ENCODE measurements around the gene SNAPC3.

SNAPC3 gene

DNA sequence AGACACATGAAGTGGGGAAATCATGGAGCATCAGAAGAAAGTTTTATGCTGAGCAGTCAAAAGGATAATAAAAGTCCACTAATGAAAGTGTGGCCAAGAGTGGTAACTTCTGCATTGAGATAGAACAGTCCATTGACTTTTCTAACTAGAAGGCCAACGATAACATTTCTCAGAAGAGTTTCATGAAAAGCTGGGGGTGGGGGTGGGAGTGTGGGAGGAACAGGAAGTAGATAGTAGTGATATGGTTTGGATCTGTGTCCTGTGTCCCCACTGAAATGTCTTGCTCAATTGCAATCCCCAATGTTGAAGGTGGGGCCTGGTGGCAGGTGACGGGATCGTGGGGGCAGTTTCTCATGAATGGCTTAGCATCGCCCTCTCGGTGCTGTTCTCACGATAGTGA is 36.2 kb upstream of the SNAPC3 start:
- DNase-seq (ENCODE audit: low spot score): no peak
- TF ChIP-seq, protein P1, sequence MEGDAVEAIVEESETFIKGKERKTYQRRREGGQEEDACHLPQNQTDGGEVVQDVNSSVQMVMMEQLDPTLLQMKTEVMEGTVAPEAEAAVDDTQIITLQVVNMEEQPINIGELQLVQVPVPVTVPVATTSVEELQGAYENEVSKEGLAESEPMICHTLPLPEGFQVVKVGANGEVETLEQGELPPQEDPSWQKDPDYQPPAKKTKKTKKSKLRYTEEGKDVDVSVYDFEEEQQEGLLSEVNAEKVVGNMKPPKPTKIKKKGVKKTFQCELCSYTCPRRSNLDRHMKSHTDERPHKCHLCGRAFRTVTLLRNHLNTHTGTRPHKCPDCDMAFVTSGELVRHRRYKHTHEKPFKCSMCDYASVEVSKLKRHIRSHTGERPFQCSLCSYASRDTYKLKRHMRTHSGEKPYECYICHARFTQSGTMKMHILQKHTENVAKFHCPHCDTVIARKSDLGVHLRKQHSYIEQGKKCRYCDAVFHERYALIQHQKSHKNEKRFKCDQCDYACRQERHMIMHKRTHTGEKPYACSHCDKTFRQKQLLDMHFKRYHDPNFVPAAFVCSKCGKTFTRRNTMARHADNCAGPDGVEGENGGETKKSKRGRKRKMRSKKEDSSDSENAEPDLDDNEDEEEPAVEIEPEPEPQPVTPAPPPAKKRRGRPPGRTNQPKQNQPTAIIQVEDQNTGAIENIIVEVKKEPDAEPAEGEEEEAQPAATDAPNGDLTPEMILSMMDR (IDR thresholded peaks at IDR 0.05; ENCODE audit: extremely low read depth, missing control alignments): no peak

DNA sequence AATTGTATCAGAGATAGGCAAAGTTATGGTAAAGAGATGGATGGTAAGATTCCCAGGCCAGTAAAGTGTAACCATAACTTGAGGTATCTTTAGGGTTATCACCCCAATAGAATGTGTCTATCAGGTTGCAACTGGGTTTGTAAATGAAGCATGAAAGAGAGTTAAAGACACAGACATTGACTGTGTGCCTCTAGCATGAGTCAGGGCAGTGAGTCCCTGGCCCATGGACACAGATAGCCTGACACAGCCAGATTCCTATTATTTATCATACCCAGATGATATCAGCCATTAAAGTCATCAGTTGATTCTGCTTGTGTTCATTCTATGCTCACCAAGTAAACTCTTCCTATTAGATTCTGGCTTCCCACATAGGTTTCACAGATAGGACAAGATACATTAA is 33.5 kb upstream of the SNAPC3 start:
- no peak for DNase-seq (ENCODE audit: low spot score)
- TF ChIP-seq, protein P1 (IDR thresholded peaks at IDR 0.05; ENCODE audit: extremely low read depth, missing control alignments): no peak

DNA sequence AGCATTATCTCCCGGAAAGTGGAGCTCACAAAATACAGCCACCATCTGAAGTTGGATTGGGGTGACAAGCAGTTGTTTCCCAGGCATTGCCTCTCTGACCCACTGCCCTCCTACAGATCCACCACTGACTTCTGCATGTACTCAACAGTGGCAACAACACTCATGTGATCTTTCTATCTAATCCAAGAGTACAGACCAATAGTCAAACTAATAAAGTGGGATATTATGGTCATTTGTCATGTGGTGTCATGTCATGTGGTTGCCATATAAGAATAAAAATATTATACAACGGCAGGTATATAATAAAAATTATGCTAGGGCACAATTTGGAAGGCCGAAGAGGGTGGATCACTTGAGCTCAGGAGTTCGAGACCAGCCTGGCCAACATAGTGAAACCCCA is 33.0 kb upstream of the SNAPC3 start:
- DNase-seq (ENCODE audit: low spot score): no peak
- TF ChIP-seq, protein P1 (IDR thresholded peaks at IDR 0.05; ENCODE audit: extremely low read depth, missing control alignments): no peak

DNA sequence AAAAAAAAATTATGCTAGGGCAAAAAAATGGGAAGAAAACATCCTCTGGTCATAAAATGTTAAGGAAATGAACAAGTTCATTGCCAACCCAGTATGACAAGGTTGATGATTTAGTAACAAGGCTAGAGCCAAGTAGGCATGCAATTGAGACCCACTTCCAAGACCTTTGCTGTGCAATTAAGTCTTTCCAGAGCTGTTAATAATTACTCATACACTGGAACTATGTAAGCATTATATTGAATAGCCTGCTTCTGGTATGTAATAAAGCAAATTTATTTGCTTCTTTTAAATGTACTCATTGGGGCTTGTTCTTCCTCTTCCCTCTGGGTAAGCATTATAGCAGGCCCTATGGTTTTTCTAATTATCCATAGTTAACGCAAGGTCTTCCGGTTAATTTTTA is 32.5 kb upstream of the SNAPC3 start:
- TF ChIP-seq, protein P1 (IDR thresholded peaks at IDR 0.05; ENCODE audit: extremely low read depth, missing control alignments): no peak
- no peak for DNase-seq (ENCODE audit: low spot score)

DNA sequence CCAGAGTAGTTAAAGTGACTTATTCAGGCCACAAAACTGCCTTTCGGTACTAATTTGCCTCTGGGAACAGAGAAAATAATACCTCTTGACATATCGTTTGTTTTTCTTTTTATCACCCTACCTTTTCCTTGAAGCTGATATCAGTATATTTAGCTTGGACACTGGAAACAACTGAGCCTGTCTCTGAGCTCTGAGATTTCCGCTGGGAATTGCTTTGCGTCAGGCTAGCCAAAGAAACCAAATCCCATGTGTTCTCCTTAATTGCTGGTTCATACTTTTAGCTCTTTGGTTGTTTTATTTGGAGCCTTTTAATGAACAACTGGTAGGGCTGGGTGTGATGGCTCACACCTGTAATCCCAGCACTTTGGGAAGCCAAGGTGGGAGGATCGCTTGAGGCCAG is 30.3 kb upstream of the SNAPC3 start:
- TF ChIP-seq, protein P1 (IDR thresholded peaks at IDR 0.05; ENCODE audit: extremely low read depth, missing control alignments): no peak
- no peak for DNase-seq (ENCODE audit: low spot score)

DNA sequence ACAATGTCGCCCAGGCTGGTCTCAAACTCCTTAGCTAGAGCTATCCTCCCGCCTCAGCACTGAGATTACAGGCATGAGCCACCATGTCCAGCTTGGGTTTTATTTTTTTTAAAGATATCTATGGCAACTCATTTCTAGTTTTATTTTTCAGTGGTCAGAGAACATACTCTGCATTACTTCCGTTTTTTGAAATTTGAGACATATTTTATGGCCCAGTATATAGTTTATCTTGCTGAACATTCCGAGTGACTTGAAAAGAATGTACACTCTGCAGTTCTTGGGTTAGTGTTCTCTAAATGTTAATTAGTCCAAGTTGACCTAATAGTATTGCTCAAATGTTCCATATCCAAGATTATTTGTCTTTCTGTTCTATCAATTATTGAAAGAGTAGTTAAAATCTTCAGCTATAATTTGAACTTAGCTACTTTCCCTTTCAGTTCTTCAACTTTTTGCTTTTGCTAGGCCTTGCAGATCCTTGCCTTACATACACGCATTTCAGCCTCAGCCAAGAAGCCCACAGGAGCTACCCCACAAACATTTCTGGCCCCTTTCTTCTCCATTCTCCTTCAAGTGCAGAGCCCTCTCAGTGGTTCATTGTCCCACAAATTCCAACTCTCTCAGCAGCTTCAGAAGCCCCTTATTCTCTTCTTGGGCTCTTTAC is 22.3 kb upstream of the SNAPC3 start:
- TF ChIP-seq, protein P1 (IDR thresholded peaks at IDR 0.05; ENCODE audit: extremely low read depth, missing control alignments): no peak
- DNase-seq (ENCODE audit: low spot score): no peak

DNA sequence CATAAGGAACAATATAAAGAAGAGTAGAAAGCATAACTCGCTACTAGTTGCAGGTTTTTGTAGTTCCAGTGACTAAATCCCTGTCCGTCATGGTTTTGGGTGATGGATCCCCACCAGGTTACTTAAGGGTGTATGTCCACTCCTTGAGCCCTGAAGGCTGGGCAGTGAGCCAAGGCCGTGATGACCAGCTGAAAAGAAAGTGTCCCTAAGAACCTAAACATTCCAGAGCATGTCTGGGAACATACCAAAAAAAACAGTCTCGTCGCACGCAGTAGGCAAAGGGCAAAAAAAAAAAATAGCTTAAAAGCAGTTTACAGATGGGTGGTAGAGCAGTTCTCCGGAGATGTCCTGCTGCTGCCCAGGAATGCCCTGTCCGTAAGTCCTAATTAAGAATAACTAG is 21.4 kb upstream of the SNAPC3 start:
- no peak for DNase-seq (ENCODE audit: low spot score)
- TF ChIP-seq, protein P1 (IDR thresholded peaks at IDR 0.05; ENCODE audit: extremely low read depth, missing control alignments): no peak
